ENCODE results near the gene SF3B2. TPM values are rescaled to one million over a fixed set of nuclear protein-coding genes. Genes with fewer than 3 reads are reported as not detected.

SF3B2 gene
- total RNA-seq, 4 donors from 2014 or later = 148 to 216 (median 156) TPM

- Histone ChIP-seq H3K9me3 (no peaks in the 10 kb centered on the region), H3K27ac (peak overlapping the region in 1 of 4 donors; percentile 96), H3K36me3 (peaks cover 3 to 65% (median 19%) of the 10 kb centered on the region in 3 donors), H3K27me3 (no peaks in the 10 kb centered on the region), H3K4me1 (peaks cover 0 to 39% (median 19%) of the 10 kb centered on the region in 4 donors), H3K4me3 (no peak overlapping the region)
- WGBS, 2 donors = 95 to 98% methylated on average over 4 of the region's 4 CpGs
- no peak for DNase-seq (ENCODE audit: low spot score in 2 of 2)
- TF ChIP-seq POLR2A (IDR thresholded peaks at IDR 0.05) (no peak), CTCF (IDR thresholded peaks at IDR 0.05) (no peak), EP300 (IDR thresholded peaks at IDR 0.05) (no peak)
These were observed 15.5 kb downstream of the SF3B2 start for GRCh38 chr11:66067640-66068039.

GRCh38 chr11:66068154-66068821, 16.1 kb downstream of the SF3B2 start:
- 56 to 63% methylated on average over 17 of the region's 17 CpGs for WGBS, 2 donors
- TF ChIP-seq EP300 (IDR thresholded peaks at IDR 0.05) (no peak), CTCF (IDR thresholded peaks at IDR 0.05) (peak; percentile 82 to 94 (median 87)), POLR2A (IDR thresholded peaks at IDR 0.05) (no peak)

GRCh38 chr11:66068923-66069714, 17.0 kb downstream of the SF3B2 start:
- Histone ChIP-seq H3K27ac (peak overlapping the region; percentile 86 to 97 (median 94)), H3K4me1 (peaks cover 0 to 43% (median 19%) of the 10 kb centered on the region in 4 donors), H3K27me3 (no peaks in the 10 kb centered on the region), H3K9me3 (no peaks in the 10 kb centered on the region), H3K4me3 (peak overlapping the region; percentile 74 to 96 (median 78)), H3K36me3 (peaks cover 3 to 56% (median 9%) of the 10 kb centered on the region in 3 donors)
- TF ChIP-seq EP300 (IDR thresholded peaks at IDR 0.05) (no peak), CTCF (IDR thresholded peaks at IDR 0.05) (peak in 1 of 5 experiments; percentile 2), POLR2A (IDR thresholded peaks at IDR 0.05) (no peak)
- peak in 1 of 2 donors; percentile 28 for DNase-seq (ENCODE audit: low spot score in 2 of 2)
- 33 to 39% methylated on average over 14 of the region's 14 CpGs for WGBS, 2 donors

More at GRCh38 chr11:66068154-66068821, 16.1 kb downstream of the SF3B2 start:
- H3K4me3 ChIP-seq = no peak overlapping the region
- H3K4me1 ChIP-seq = peaks cover 0 to 43% (median 19%) of the 10 kb centered on the region in 4 donors
- peaks cover 3 to 58% (median 13%) of the 10 kb centered on the region in 3 donors for H3K36me3 ChIP-seq
- DNase-seq (ENCODE audit: low spot score in 2 of 2) = peak in 1 of 2 donors; percentile 78
- H3K27me3 ChIP-seq = no peaks in the 10 kb centered on the region
- peak overlapping the region; percentile 86 to 97 (median 94) for H3K27ac ChIP-seq
- H3K9me3 ChIP-seq = no peaks in the 10 kb centered on the region

- DNase-seq (ENCODE audit: low spot score in 2 of 2) = peak; percentile 45 to 58
- TF ChIP-seq CTCF (IDR thresholded peaks at IDR 0.05) (peak in 3 of 5 experiments; percentile 1 to 53 (median 51)), POLR2A (IDR thresholded peaks at IDR 0.05) (peak; percentile 14 to 65), EP300 (IDR thresholded peaks at IDR 0.05) (peak in 1 of 2 donors; percentile 43)
- H3K4me1 ChIP-seq = peaks cover 0 to 43% (median 19%) of the 10 kb centered on the region in 4 donors
- no peaks in the 10 kb centered on the region for H3K27me3 ChIP-seq
- peak within 1 kb of the TSS; percentile 86 to 97 (median 94) for H3K27ac ChIP-seq
- H3K9me3 ChIP-seq = no peaks in the 10 kb centered on the region
- peak within 1 kb of the TSS; percentile 75 to 96 (median 87) for H3K4me3 ChIP-seq
- 1% methylated on average over 7 to 57 of the region's 120 CpGs for WGBS, 2 donors
- peaks cover 3 to 54% (median 9%) of the 10 kb centered on the region in 3 donors for H3K36me3 ChIP-seq
These were observed 17.8 kb downstream of the SF3B2 start, which contains the start of gene PACS1 for GRCh38 chr11:66069715-66070603. Gene PACS1, plus strand, starts transcription at chr11:66070272. Its CDS starts 215 bp downstream, at chr11:66070487.

All from tibial nerve (tissue), 4 donors.